ENCODE results near the gene NMS.
"Not testable (repeated sequence)": the region's sequence is repeated elsewhere in the genome, so short reads cannot be mapped to it uniquely, and the experiment has no call there.

Gene NMS, protein sequence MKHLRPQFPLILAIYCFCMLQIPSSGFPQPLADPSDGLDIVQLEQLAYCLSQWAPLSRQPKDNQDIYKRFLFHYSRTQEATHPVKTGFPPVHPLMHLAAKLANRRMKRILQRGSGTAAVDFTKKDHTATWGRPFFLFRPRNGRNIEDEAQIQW

GRCh38 chr2:100470182-100470581, at the start of gene NMS:
NMS (plus strand) TSS chr2:100470482; CDS start chr2:100470489, 7 bp downstream.
- DNase-seq (ENCODE audit: low spot score): no peak

DNA sequence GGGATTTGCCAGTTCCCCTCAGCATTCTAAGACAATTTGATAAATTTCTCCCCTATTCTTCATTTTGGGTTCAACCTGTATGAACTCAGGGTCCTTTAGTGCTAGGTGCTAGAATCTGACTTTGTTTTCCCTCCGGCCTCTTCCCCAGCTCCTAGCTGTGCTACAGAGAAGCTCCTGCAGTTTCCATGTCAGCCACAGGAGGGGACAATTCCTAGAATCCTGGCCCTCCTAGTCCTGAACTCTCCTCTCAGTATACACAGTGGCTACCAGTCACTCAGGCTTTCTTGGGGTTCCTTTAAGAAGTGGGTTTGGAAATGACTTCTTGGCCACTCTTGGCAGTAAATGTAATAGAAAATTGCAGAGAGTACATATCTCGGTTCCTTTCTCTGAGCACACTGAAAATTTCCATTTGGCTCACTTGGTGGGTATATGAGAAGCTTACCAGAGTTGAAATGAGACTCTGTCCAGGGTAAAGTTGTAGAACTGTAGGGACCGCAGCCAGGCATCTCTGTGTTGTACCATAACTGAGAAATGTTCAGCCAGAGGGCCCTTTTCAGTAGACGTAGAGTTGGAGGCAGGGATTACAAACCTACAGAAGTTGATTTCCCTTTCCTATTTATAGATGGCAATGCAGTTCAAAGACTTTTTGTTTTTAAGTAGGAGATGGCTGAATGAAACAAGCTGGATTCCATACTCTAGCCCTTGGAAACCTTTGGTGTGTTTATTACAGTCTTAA, 47.8 kb upstream of the NMS start:
- peak; percentile 78 for DNase-seq (ENCODE audit: low spot score)

DNA sequence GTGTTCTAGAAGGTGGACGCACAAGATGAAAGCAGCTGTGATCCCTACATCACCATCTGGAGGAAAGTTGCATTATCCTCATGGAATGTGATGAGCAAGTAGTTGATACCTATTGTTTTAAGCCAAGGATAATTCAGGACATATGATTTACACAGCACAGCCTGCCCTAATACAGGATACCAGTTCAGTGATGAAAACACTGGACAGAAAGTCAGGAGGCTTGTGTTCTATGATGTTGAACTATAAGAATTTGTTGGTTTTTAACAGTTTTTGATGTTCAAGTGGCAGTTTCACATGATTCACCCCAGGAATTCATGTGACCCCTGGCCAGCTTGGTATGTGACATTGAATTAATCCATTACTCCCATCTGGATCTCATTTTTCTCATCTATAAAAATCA, 46.7 kb upstream of the NMS start:
- no peak for DNase-seq (ENCODE audit: low spot score)

GRCh38 chr2:100424277-100424875, 45.9 kb upstream of the NMS start:
- no peak for DNase-seq (ENCODE audit: low spot score)

DNA sequence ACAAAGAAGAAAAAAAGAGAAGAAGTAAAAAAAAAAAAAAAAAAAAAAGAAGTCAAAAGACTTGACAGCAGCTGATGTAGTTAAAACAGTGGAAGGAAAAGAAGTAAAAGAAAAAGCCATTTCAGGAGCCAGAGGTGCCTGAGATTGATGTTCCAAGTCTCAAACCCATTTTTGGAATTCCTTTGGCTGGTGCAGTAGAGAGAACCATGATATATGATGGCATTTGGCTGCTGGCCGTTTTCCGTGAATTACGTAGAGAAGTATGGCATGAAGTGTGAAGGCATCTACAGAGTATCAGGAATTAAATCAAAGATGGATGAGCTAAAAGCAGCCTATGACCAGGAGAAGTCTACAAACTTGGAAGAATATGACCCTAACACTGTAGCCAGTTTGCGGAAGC, 45.2 kb upstream of the NMS start:
- no peak for DNase-seq (ENCODE audit: low spot score)

GRCh38 chr2:100425573-100426383, 44.5 kb upstream of the NMS start:
- DNase-seq (ENCODE audit: low spot score): no peak

- no peak for DNase-seq (ENCODE audit: low spot score)
Measured at GRCh38 chr2:100426384-100426720, 43.9 kb upstream of the NMS start.

DNA sequence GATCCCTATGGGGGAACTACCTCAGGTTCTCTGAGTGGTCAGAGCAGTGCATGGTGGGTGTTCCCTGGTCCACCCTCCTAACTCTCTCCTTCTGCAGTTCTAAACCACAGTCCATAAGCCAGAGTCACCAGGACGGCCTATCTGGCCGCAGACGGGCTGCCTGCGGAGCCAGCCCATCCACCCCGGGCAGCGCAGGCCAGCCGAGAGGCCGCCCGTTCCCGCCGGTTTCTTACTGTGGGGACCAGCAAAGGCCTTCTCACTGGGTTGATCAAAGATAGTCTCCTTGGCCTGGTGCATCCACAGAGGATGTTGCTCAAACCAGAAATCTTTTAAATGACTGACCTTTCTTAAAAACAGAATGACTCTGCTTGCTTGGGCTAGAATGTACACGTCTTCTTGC, 43.2 kb upstream of the NMS start:
- DNase-seq (ENCODE audit: low spot score): no peak

DNA sequence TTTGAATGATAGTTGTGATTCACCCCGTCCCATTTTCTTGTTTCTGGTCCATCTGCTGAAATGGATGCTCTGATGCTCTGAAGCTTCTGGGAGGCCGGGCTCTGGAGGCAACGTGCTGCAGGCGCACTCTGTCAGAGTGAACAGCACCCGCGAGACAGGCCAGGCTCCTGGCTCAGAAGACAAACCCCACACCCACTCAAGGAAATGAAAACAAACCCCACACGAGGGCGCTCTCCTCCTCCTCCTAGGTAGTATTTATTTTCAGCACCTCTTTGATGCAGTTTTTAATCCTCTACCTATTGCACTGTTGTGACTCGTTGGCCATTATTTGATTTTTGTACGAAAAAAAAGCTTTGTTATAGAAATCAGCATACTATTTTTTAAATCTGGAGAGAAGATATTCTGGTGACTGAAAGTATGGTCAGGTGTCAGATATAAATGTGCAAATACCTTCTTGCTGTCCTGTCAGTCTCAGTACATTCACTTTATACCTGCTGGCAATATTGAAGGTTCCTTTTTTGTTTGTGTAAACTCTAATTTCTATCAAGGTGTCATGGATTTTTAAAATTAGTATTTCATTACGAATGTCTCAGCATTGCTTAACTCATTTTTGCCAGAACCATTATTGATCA, 42.5 kb upstream of the NMS start:
- peak; percentile 26 for DNase-seq (ENCODE audit: low spot score)

GRCh38 chr2:100429726-100430125, 40.6 kb upstream of the NMS start:
- no peak for DNase-seq (ENCODE audit: low spot score)

DNA sequence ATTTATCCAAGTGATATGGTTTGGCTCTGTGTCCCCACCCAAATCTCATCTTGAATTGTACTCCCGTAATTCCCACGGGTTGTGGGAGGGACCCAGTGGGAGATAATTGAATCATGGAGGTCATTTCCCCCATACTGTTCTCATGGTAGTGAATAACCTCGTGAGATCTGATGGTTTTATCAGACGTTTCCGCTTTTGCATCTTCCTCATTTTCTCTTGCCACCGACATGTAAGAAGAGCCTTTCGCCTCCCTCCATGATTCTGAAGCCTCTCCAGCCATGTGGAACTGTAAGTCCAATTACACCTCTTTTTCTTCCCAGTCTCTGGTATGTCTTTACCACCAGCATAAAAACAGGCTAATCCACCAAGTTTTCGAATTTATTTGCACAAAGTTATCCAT, 32.5 kb upstream of the NMS start:
- DNase-seq (ENCODE audit: low spot score): no peak

DNA sequence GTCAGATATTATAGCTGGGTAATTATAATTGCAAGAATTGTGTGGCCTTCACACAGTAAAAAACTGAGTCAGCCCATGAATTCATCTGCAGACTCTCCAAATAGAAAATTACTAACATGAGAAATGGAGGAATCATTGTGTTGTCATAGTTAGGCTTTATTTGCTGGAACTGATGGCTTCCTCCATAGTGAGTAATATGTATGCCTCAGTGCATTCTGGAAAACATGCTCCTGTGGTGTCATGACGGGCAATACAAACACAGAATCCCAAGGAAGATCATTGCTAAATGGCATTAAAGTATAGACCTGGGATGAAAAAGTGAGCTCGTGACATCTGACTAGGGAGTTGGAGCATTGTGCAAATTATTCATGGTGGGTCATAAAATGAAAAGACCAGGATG, 23.6 kb upstream of the NMS start:
- DNase-seq (ENCODE audit: low spot score): no peak

- DNase-seq (ENCODE audit: low spot score): no peak
Measured at GRCh38 chr2:100451092-100451491, 19.2 kb upstream of the NMS start.

- DNase-seq (ENCODE audit: low spot score): no peak
Measured at GRCh38 chr2:100451734-100452133, 18.5 kb upstream of the NMS start.

- DNase-seq (ENCODE audit: low spot score): no peak
Measured at GRCh38 chr2:100453853-100454252, 16.4 kb upstream of the NMS start.

DNA sequence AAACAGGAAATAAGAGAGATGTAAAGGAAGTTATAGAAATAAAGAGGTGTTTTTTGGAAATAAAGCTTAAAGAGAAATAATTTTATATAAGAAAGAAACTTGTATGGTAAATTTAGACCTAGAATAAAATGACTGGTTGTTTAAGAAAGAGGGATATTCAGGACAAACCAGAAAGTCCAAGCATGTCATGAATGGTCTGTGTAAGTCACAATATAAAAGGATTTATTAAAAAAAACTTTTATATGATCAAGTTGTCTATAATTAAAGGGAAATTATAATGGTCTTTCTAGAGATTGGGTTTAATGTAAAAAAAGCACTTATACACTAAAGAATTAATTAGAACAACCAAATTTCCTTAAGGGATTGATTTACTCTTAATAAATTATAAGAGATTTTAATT, 13.9 kb upstream of the NMS start:
- not testable (repeated sequence) for DNase-seq (ENCODE audit: low spot score)

- DNase-seq (ENCODE audit: low spot score): no peak
Measured at GRCh38 chr2:100460904-100461530, 9.3 kb upstream of the NMS start.

DNA sequence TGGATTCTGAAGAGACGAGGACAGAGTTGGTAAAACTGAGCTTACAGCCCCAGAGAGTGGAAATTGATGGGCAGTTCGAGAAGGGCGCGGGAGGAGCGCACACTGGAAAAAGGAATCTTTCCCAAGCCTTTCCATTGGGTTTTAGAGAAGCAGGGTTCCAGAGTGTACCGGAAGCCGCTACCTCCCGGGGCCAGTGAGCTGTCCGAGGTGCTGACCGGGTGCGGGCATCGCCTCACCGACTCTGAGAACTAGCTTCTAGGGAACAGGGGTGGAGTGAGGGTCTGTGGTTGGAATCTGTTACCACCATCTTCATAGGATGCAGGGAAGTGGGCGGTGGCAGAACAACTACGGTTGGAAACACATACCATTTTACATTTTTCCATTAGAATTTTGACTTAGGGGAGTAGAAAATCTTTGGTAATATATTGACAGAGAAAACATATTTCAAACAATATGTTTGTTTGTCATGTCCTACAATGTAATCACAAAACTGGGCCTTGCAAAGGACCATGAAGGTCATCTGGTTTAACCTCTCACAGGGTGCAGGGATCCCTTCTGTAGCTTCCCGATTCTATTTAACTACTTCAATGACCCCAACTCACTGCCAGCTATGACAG, 724 bp downstream of the NMS start:
- DNase-seq (ENCODE audit: low spot score): no peak

- DNase-seq (ENCODE audit: low spot score): no peak
Measured at GRCh38 chr2:100476606-100477005, 6.3 kb downstream of the NMS start.

GRCh38 chr2:100482741-100483140, 12.5 kb downstream of the NMS start:
- no peak for DNase-seq (ENCODE audit: low spot score)

DNA sequence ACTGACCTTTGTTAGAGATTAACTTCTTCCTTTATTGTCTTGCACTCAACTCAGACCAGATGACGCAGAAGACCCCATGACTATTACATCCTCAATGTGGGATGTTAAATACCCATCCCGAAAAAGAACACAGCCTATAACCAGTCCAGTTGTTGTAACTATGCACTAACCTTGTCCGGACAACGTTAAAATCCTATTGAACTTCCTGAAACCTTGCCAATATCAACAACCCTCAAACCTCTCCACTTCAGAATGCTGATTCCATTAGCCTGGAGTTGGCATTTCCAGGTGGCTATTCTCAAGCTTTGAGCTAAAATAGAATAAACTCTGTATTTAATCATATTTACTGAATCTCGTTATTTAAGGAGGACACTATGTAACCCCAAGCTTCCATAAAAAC, 13.6 kb downstream of the NMS start:
- DNase-seq (ENCODE audit: low spot score): no peak

GRCh38 chr2:100484390-100484789, 14.1 kb downstream of the NMS start:
- DNase-seq (ENCODE audit: low spot score): no peak

All from hepatic stellate cell (primary cell).